ENCODE results near the gene PALS1. TPM values are rescaled to one million over a fixed set of nuclear protein-coding genes. Genes with fewer than 3 reads are reported as not detected.
"Not testable (repeated sequence)": the region's sequence is repeated elsewhere in the genome, so short reads cannot be mapped to it uniquely, and the experiment has no call there.

The PALS1 gene
- total RNA-seq, 2 experiments from 2014 or later, result 5.1 to 5.5 TPM

- Mint-ChIP-seq H3K4me1 (ENCODE audit: low read depth) (no peaks in the 10 kb centered on the region), H3K9me3 (ENCODE audit: insufficient read depth) (no peaks in the 10 kb centered on the region), H3K27me3 (ENCODE audit: low read depth) (no peaks in the 10 kb centered on the region), H3K27ac (no peak overlapping the region), H3K36me3 (ENCODE audit: low read depth) (no peaks in the 10 kb centered on the region), H3K4me3 (no peak overlapping the region)
- no peak for ATAC-seq
- no peak for DNase-seq
- ChIA-PET CTCF (no interaction called here), POLR2A (no interaction called here)
Measured at GRCh38 chr14:67263499-67264149, 22.4 kb downstream of the PALS1 start.

GRCh38 chr14:67265131-67265530, 23.9 kb downstream of the PALS1 start:
- no peaks in the 10 kb centered on the region for H3K27me3 Mint-ChIP-seq (ENCODE audit: low read depth)
- no peaks in the 10 kb centered on the region for H3K36me3 Mint-ChIP-seq (ENCODE audit: low read depth)
- POLR2A ChIA-PET, result no interaction called here
- H3K4me3 Mint-ChIP-seq, result no peak overlapping the region
- H3K9me3 Mint-ChIP-seq (ENCODE audit: insufficient read depth), result no peaks in the 10 kb centered on the region
- H3K27ac Mint-ChIP-seq, result no peak overlapping the region
- CTCF ChIA-PET, result interaction anchor here (1.0 to 1.7 kb wide), 2 partner anchors 13 to 21 kb away, joined by 3 to 9 read pairs; no protein-coding TSS in a partner anchor
- H3K4me1 Mint-ChIP-seq (ENCODE audit: low read depth), result no peaks in the 10 kb centered on the region
- DNase-seq, result no peak
- no peak for ATAC-seq

- Mint-ChIP-seq H3K4me3 (no peak overlapping the region), H3K27me3 (ENCODE audit: low read depth) (no peaks in the 10 kb centered on the region), H3K27ac (no peak overlapping the region), H3K4me1 (ENCODE audit: low read depth) (no peaks in the 10 kb centered on the region), H3K9me3 (ENCODE audit: insufficient read depth) (no peaks in the 10 kb centered on the region), H3K36me3 (ENCODE audit: low read depth) (no peaks in the 10 kb centered on the region)
- CTCF ChIA-PET, result no interaction called here
- ATAC-seq, result no peak
- no peak for DNase-seq
- POLR2A ChIA-PET, result no interaction called here
Measured at GRCh38 chr14:67267576-67268328, 26.5 kb downstream of the PALS1 start.

GRCh38 chr14:67268426-67269150, 27.4 kb downstream of the PALS1 start:
- ChIA-PET POLR2A (no interaction called here), CTCF (no interaction called here)
- DNase-seq, result no peak
- H3K36me3 Mint-ChIP-seq (ENCODE audit: low read depth), result peaks cover 5% of the 10 kb centered on the region
- no peaks in the 10 kb centered on the region for H3K27me3 Mint-ChIP-seq (ENCODE audit: low read depth)
- no peaks in the 10 kb centered on the region for H3K4me1 Mint-ChIP-seq (ENCODE audit: low read depth)
- H3K9me3 Mint-ChIP-seq (ENCODE audit: insufficient read depth), result no peaks in the 10 kb centered on the region
- no peak overlapping the region for H3K4me3 Mint-ChIP-seq
- ATAC-seq, result no peak
- H3K27ac Mint-ChIP-seq, result no peak overlapping the region

- Mint-ChIP-seq H3K4me1 (ENCODE audit: low read depth) (no peaks in the 10 kb centered on the region), H3K4me3 (no peak overlapping the region), H3K27me3 (ENCODE audit: low read depth) (no peaks in the 10 kb centered on the region), H3K27ac (no peak overlapping the region), H3K36me3 (ENCODE audit: low read depth) (peaks cover 9% of the 10 kb centered on the region), H3K9me3 (ENCODE audit: insufficient read depth) (no peaks in the 10 kb centered on the region)
- DNase-seq (no peak), ATAC-seq (no peak)
- ChIA-PET CTCF (interaction anchor here (2.6 kb wide), 1 partner anchor 17 kb away, joined by 11 read pairs; no protein-coding TSS in a partner anchor), POLR2A (no interaction called here)
Measured at GRCh38 chr14:67269298-67270060, 28.2 kb downstream of the PALS1 start.

- no peak overlapping the region for H3K4me3 Mint-ChIP-seq
- DNase-seq (no peak), ATAC-seq (no peak)
- H3K36me3 Mint-ChIP-seq (ENCODE audit: low read depth), result peaks cover 9% of the 10 kb centered on the region
- H3K9me3 Mint-ChIP-seq (ENCODE audit: insufficient read depth), result no peaks in the 10 kb centered on the region
- no peak overlapping the region for H3K27ac Mint-ChIP-seq
- CTCF ChIA-PET, result interaction anchor here (2.6 kb wide), 1 partner anchor 16 kb away, joined by 11 read pairs; no protein-coding TSS in a partner anchor
- H3K4me1 Mint-ChIP-seq (ENCODE audit: low read depth), result no peaks in the 10 kb centered on the region
- POLR2A ChIA-PET, result no interaction called here
- no peaks in the 10 kb centered on the region for H3K27me3 Mint-ChIP-seq (ENCODE audit: low read depth)
Measured at GRCh38 chr14:67270145-67270753, 29.0 kb downstream of the PALS1 start.

GRCh38 chr14:67270933-67271332, 29.7 kb downstream of the PALS1 start:
- H3K27ac Mint-ChIP-seq, result no peak overlapping the region
- ChIA-PET POLR2A (no interaction called here), CTCF (interaction anchor here (2.6 kb wide), 1 partner anchor 15 kb away, joined by 11 read pairs; no protein-coding TSS in a partner anchor)
- H3K36me3 Mint-ChIP-seq (ENCODE audit: low read depth), result peaks cover 9% of the 10 kb centered on the region
- H3K4me3 Mint-ChIP-seq, result no peak overlapping the region
- DNase-seq (no peak), ATAC-seq (no peak)
- no peaks in the 10 kb centered on the region for H3K4me1 Mint-ChIP-seq (ENCODE audit: low read depth)
- H3K27me3 Mint-ChIP-seq (ENCODE audit: low read depth), result no peaks in the 10 kb centered on the region
- no peaks in the 10 kb centered on the region for H3K9me3 Mint-ChIP-seq (ENCODE audit: insufficient read depth)

- H3K27ac Mint-ChIP-seq; ATAC-seq; H3K4me3 Mint-ChIP-seq; POLR2A ChIA-PET; H3K4me1 Mint-ChIP-seq (ENCODE audit: low read depth); H3K27me3 Mint-ChIP-seq (ENCODE audit: low read depth); CTCF ChIA-PET; H3K9me3 Mint-ChIP-seq (ENCODE audit: insufficient read depth); H3K36me3 Mint-ChIP-seq (ENCODE audit: low read depth); DNase-seq: not testable (repeated sequence)
Measured at GRCh38 chr14:67273281-67273680, 32.0 kb downstream of the PALS1 start.

- no peaks in the 10 kb centered on the region for H3K27me3 Mint-ChIP-seq (ENCODE audit: low read depth)
- POLR2A ChIA-PET, result interaction anchor here (0.7 kb wide), 1 partner anchor 86 kb away, joined by 3 read pairs; no protein-coding TSS in a partner anchor
- DNase-seq, result no peak
- no peak for ATAC-seq
- CTCF ChIA-PET, result interaction anchor here (1.6 kb wide), 1 partner anchor 110 kb away, joined by 6 read pairs; no protein-coding TSS in a partner anchor
- peaks cover 9% of the 10 kb centered on the region for H3K36me3 Mint-ChIP-seq (ENCODE audit: low read depth)
- no peaks in the 10 kb centered on the region for H3K4me1 Mint-ChIP-seq (ENCODE audit: low read depth)
- no peak overlapping the region for H3K27ac Mint-ChIP-seq
- H3K4me3 Mint-ChIP-seq, result no peak overlapping the region
- no peaks in the 10 kb centered on the region for H3K9me3 Mint-ChIP-seq (ENCODE audit: insufficient read depth)
Measured at GRCh38 chr14:67276131-67276530, 34.9 kb downstream of the PALS1 start.

GRCh38 chr14:67280506-67280905, 39.3 kb downstream of the PALS1 start:
- DNase-seq (no peak), ATAC-seq (no peak)
- Mint-ChIP-seq H3K9me3 (ENCODE audit: insufficient read depth) (no peaks in the 10 kb centered on the region), H3K27me3 (ENCODE audit: low read depth) (no peaks in the 10 kb centered on the region), H3K4me1 (ENCODE audit: low read depth) (no peaks in the 10 kb centered on the region), H3K4me3 (no peak overlapping the region), H3K27ac (no peak overlapping the region), H3K36me3 (ENCODE audit: low read depth) (no peaks in the 10 kb centered on the region)
- CTCF ChIA-PET, result no interaction called here
- POLR2A ChIA-PET, result no interaction called here

GRCh38 chr14:67285876-67286452, 44.7 kb downstream of the PALS1 start:
- H3K27ac Mint-ChIP-seq, result no peak overlapping the region
- H3K36me3 Mint-ChIP-seq (ENCODE audit: low read depth), result no peaks in the 10 kb centered on the region
- ATAC-seq (no peak), DNase-seq (no peak)
- POLR2A ChIA-PET, result no interaction called here
- no peaks in the 10 kb centered on the region for H3K4me1 Mint-ChIP-seq (ENCODE audit: low read depth)
- CTCF ChIA-PET, result interaction anchor here (0.7 to 6.1 kb wide), 31 partner anchors 9 to 927 kb away, joined by 3 to 60 read pairs (median 4); partner anchors contain the start of gene PALS1
- no peaks in the 10 kb centered on the region for H3K9me3 Mint-ChIP-seq (ENCODE audit: insufficient read depth)
- H3K4me3 Mint-ChIP-seq, result no peak overlapping the region
- no peaks in the 10 kb centered on the region for H3K27me3 Mint-ChIP-seq (ENCODE audit: low read depth)
